HG03025 (cell line): ENCODE measurements around the gene PPP6R1.

Source experiments
- ATAC-seq: cut with Tn5 transposase; IDR thresholded peaks from one replicate; pipeline ENCODE4 v1.9.1; 2021; ENCODE audit warnings: mild to moderate bottlenecking, moderate library complexity; ENCODE audit not compliant: unreplicated experiment, low FRiP score

Gene PPP6R1

GRCh38 chr19:55246462-55247451 lies 12.1 kb downstream of the PPP6R1 start:
- ATAC-seq = no peak

DNA sequence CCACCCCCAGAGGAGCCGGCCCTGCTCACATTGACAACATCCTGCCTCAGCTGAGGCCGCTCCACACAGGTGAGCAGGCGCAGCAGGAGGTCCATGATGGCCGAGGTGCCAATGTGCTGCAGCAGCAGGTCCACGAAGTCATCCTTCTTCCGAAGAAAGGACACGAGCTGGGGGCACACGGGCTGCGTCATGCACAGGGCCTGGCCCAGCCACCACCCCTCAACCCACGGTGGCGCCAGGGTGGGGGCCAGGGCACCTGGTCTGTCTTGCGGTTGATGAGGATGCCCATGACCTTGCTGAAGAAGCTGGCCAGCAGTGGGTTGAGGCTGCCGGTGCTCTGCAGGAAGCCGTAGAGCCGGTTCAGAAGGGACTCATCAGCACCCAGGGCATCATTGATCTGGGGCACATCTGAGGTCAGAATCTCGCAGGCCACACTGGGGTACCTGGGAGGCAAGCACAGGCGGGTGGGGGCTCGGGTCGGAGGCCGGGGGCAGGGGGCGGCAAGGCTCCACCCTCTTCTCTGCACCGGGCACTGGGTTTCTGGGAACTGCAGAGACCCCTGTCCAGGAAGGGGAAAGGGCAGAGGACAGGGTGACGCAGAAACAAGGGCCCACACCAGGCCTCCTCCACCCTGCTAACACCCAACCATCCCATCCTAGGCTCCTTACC lies 13.4 kb downstream of the PPP6R1 start:
- no peak for ATAC-seq

DNA sequence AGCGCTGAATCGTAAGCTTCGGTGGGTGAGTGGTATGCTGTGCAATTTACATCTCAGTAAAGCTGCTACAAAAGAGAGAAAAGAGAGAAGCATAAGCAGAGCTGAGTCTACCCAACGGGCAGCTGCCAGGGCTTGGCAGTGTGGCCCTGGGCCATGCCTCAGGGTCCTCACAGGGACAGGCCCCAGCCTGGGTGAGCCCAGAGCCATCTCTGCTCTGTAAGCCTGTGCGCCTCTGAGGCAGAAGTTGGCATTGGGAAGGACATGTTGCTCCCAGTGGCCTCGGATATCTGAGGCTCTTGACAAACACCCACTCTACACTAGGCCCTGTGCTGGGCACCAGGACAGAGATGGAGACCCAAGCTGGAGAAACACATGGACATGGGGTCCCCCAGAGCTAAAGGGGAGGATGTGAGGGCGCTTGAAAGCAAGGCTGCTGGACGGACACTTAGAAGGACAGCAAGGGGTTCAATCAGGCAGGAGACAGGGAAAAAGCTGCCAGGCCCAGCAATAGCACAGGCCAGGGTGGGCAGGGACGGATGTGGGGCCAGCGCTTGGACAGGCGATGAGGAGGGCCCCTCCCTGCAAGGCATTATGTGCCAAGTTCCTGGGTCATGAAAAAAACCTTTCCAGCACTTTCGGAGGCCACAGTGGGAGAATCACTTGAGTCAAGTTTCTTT lies 14.7 kb downstream of the PPP6R1 start:
- no peak for ATAC-seq

GRCh38 chr19:55242517-55242916 lies 16.3 kb downstream of the PPP6R1 start:
- ATAC-seq = no peak

- no peak for ATAC-seq
Measured at GRCh38 chr19:55241935-55242464, 16.8 kb downstream of the PPP6R1 start.

DNA sequence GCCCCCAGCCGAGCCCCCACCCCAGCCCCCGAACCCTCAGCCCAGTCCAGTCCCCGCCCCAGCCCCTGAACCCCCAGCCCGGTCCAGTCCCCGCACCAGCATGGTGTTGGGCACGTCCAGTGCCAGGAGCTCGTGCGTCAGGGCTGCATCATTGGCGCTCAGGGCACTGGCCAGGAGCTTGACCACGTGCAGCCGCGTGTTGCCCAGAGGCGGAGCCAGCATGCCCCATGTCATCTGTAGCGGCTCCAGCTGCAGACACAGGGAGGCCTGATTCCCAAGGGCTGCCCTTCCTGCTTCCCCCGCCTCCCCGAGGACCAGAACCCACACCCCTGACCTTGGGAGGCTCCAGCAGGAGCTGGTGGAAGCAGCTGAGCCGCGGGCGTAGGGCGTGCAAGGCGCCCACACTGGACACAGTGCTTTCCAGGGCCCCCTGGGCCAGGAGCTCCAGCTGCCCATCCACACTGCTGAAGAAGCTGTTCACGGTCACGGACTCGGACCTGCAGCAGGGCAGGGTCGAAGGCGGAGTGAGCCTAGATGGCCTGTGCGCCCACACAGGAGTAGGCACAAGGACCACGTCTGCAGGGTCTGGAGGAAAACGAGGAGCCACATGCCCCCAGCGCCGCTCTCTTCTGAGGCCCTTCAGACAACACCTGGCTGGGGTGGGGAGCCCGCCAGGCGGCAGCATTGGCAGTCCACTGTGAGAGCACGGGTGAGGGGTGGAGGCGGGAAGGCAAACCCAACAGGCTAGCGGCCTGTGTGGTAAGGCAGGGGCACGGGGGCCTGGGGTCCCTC lies 17.5 kb downstream of the PPP6R1 start:
- no peak for ATAC-seq

DNA sequence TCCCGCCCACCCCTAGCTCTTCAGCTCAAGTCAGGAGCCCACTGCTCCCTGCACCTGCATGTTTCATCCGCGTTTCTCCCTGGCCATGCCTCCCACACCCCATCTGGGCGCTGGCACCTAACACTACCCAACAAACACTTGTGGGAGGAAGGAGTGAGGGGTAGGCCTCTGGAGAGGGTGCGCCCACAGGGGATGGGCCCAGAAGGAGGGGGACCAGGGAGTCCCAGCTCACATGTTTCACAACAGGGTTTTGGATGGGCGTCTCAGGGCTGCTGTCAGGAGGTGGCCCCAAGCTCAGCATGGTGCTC lies 18.1 kb downstream of the PPP6R1 start:
- no peak for ATAC-seq

DNA sequence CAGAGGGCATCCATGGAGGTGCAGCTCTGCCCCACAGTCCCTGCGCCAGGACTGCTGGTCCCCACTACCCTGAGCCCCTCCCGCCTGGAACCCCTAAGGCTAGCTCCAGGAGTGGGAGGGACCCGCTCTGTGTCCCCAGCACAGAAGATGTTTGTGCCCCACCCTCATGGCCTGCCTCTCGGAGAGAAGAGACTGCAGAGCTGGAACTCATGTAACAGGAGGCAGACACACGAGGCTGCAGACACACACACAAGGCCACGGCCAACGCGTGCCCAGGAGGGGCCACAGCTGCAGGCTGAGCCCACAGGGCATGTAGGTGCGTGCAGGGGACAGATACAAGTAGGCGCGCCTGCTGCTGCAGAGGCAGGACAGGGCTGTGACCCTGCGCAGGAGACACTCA lies 19.8 kb downstream of the PPP6R1 start:
- ATAC-seq = no peak

DNA sequence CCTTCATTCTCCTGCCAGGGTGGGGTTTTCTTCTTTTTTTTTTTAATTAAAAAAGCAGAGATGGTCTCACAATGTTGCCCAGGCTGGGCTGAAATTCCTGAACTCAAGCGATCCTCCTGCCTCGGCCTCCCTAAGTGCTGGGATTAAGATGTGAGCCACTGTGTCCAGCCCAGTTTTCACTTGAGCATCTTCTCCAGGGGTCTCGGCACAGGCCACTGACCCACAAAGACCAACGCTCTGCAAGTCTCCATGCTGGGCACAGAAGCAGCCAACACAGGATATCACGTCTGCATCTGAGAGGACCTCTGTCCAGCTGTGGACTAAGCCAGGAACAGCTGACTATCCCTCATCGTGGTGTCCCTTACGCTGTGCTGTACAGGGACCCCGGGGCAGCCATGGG lies 20.8 kb downstream of the PPP6R1 start:
- no peak for ATAC-seq

- no peak for ATAC-seq
Measured at GRCh38 chr19:55232986-55233385, 25.8 kb downstream of the PPP6R1 start.

DNA sequence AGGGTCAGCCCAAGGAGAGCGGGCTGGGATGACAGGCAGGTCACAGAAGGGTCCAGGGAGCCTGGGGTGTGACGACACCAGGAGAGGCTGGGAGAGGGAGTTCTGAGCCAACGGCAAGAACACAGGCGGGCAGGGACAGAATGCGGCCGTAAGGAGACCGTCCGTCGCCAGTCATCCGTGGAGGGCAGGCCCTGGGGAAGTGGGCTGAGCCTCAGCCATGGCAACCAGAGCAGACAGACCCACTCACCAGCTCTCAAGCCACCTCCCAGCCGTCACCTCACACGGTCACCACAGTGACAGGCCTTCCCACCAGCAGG lies 26.6 kb downstream of the PPP6R1 start:
- ATAC-seq = no peak

DNA sequence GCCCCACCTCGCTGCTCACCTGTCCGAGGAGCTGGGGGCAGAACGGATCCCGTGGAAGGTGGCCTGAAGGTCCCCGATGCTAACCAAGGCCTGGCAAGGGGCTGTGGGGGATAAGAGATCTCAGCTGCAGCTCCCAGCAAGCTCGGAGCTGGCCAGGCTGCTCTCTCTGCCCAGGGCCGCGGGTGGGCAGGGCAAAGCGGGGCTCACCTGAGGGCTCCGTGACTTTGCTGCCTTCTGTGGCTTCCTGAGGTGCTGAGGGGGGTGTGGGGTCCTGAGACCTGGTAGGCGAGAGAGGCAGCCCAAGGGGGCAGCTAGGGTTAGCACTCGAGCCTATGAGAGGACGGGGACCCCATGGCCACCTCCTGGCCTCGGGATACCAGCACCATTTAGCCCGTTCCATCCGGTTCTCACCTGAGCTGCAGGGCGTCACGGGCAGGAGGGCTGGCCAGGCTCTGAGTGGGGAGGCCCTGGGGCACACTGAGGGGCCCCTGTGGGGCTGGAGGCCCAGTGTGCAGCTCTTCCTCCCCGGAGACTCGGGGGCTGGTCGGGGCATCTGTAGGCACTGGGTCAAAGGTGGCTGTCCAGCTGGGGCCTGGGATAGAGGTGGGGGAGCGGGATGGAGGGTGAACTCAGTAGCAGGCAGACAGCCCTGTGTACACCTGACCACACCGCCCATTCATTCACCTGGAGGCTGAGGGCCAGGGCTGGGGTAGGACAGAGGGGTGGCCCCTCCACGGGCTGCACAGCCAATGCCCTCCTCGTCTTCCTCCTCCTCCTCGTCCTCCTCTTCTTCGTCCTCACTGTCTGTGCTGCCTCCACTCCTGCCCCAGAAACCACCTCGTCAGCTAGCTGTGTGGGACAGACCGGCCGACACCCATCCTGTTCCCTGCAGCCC lies 27.2 kb downstream of the PPP6R1 start:
- ATAC-seq = no peak

- no peak for ATAC-seq
Measured at GRCh38 chr19:55230780-55231179, 28.0 kb downstream of the PPP6R1 start.

- no peak for ATAC-seq
Measured at GRCh38 chr19:55230329-55230728, 28.5 kb downstream of the PPP6R1 start.

GRCh38 chr19:55229789-55230182 lies 29.0 kb downstream of the PPP6R1 start:
- no peak for ATAC-seq

GRCh38 chr19:55229145-55229788 lies 29.6 kb downstream of the PPP6R1 start:
- ATAC-seq = no peak

- ATAC-seq = no peak
Measured at GRCh38 chr19:55228403-55229031, 30.3 kb downstream of the PPP6R1 start, which contains the start of gene TMEM86B. TSS of gene TMEM86B (minus strand) at chr19:55228763. CDS start at chr19:55228741, 22 bp downstream.

GRCh38 chr19:55228015-55228391 lies 30.8 kb downstream of the PPP6R1 start:
- no peak for ATAC-seq
